ENCODE measurements around the gene TTLL8.
"Not testable (repeated sequence)": the region's sequence is repeated elsewhere in the genome, so short reads cannot be mapped to it uniquely, and the experiment has no call there.

GRCh38 chr22:49981799-49982198, 76.3 kb downstream of the TTLL8 start:
- TF ChIP-seq CTCF, POLR2A (IDR thresholded peaks at IDR 0.05): not testable (repeated sequence)
